Measurements from ENCODE around the gene BMPER. TPM values are rescaled to one million over a fixed set of nuclear protein-coding genes. Genes with fewer than 3 reads are reported as not detected.
A peak's percentile ranks its signal among the peaks of the same experiment; 100 is the strongest.

BMPER gene
- total RNA-seq, 3 donors from 2014 or later (not counting 1 experiment from before 2014, with no cell fraction given) = 0.32 to 0.64 (median 0.50) TPM

GRCh38 chr7:33901847-33902246 lies 3.5 kb upstream of the BMPER start:
- whole genome bisulfite sequencing (ENCODE audit: insufficient coverage) = 44% methylated on average over 2 of the region's 2 CpGs
- Histone ChIP-seq H3K4me1 (ENCODE audit: control insufficient read depth, insufficient read depth, low read length) (peaks cover 12% of the 10 kb centered on the region), H3K4me3 (ENCODE audit: low read length) (no peak overlapping the region), H3K27ac (ENCODE audit: low read length) (no peak overlapping the region), H3K27me3 (ENCODE audit: control insufficient read depth, insufficient read depth, low read length) (peaks cover 24% of the 10 kb centered on the region), H3K36me3 (ENCODE audit: control insufficient read depth, insufficient read depth, low read length) (no peaks in the 10 kb centered on the region), H3K9me3 (ENCODE audit: control insufficient read depth, insufficient read depth, low read length) (no peaks in the 10 kb centered on the region)
- DNase-seq = no peak
- no peak for ATAC-seq
- no peak for TF ChIP-seq CTCF (IDR thresholded peaks at IDR 0.05)
- peaks cover 7 to 11% of the 10 kb centered on the region in 2 donors for H3K4me1 Mint-ChIP-seq
- H3K27me3 Mint-ChIP-seq (ENCODE audit: low read depth in 2 of 2) = peaks cover 53 to 78% of the 10 kb centered on the region in 2 donors
- no peak overlapping the region for H3K4me3 Mint-ChIP-seq
- H3K27ac Mint-ChIP-seq = no peak overlapping the region
- H3K36me3 Mint-ChIP-seq = no peaks in the 10 kb centered on the region
- H3K9me3 Mint-ChIP-seq = no peaks in the 10 kb centered on the region
- intact Hi-C loops (cut with micrococcal nuclease) = no loop called here

GRCh38 chr7:33902746-33903145 lies 2.6 kb upstream of the BMPER start:
- TF ChIP-seq CTCF (IDR thresholded peaks at IDR 0.05) = no peak
- no peak overlapping the region for H3K4me3 ChIP-seq (ENCODE audit: low read length)
- Mint-ChIP-seq H3K27ac (no peak overlapping the region), H3K4me1 (peaks cover 7 to 11% of the 10 kb centered on the region in 2 donors), H3K9me3 (no peaks in the 10 kb centered on the region), H3K36me3 (no peaks in the 10 kb centered on the region), H3K4me3 (peak overlapping the region; percentile 19), H3K27me3 (ENCODE audit: low read depth in 2 of 2) (peaks cover 60 to 79% of the 10 kb centered on the region in 2 donors)
- peaks cover 12% of the 10 kb centered on the region for H3K4me1 ChIP-seq (ENCODE audit: control insufficient read depth, insufficient read depth, low read length)
- no peaks in the 10 kb centered on the region for H3K9me3 ChIP-seq (ENCODE audit: control insufficient read depth, insufficient read depth, low read length)
- DNase-seq = no peak
- intact Hi-C loops (cut with micrococcal nuclease) = no loop called here
- no peak overlapping the region for H3K27ac ChIP-seq (ENCODE audit: low read length)
- H3K27me3 ChIP-seq (ENCODE audit: control insufficient read depth, insufficient read depth, low read length) = peaks cover 31% of the 10 kb centered on the region
- ATAC-seq = no peak
- WGBS (ENCODE audit: insufficient coverage) = 92% methylated on average over 4 of the region's 4 CpGs
- no peaks in the 10 kb centered on the region for H3K36me3 ChIP-seq (ENCODE audit: control insufficient read depth, insufficient read depth, low read length)

- Mint-ChIP-seq H3K27me3 (ENCODE audit: low read depth in 2 of 2) (peaks cover 62 to 83% of the 10 kb centered on the region in 2 donors), H3K9me3 (no peaks in the 10 kb centered on the region), H3K36me3 (no peaks in the 10 kb centered on the region), H3K27ac (no peak overlapping the region), H3K4me1 (peaks cover 7 to 11% of the 10 kb centered on the region in 2 donors), H3K4me3 (peak overlapping the region; percentile 86)
- intact Hi-C loops (cut with micrococcal nuclease) = no loop called here
- Histone ChIP-seq H3K4me3 (ENCODE audit: low read length) (peak overlapping the region; percentile 18), H3K36me3 (ENCODE audit: control insufficient read depth, insufficient read depth, low read length) (no peaks in the 10 kb centered on the region), H3K27ac (ENCODE audit: low read length) (no peak overlapping the region), H3K4me1 (ENCODE audit: control insufficient read depth, insufficient read depth, low read length) (peaks cover 12% of the 10 kb centered on the region), H3K27me3 (ENCODE audit: control insufficient read depth, insufficient read depth, low read length) (peaks cover 34% of the 10 kb centered on the region), H3K9me3 (ENCODE audit: control insufficient read depth, insufficient read depth, low read length) (no peaks in the 10 kb centered on the region)
- TF ChIP-seq CTCF (IDR thresholded peaks at IDR 0.05) = no peak
- WGBS (ENCODE audit: insufficient coverage) = 3% methylated on average over 56 of the region's 56 CpGs
- no peak for DNase-seq
- ATAC-seq = peak; percentile 40 to 63 (median 61)
These were observed 1.3 kb upstream of the BMPER start for GRCh38 chr7:33903791-33904680.
